ENCODE data around the gene CCDC146.

Gene CCDC146

DNA sequence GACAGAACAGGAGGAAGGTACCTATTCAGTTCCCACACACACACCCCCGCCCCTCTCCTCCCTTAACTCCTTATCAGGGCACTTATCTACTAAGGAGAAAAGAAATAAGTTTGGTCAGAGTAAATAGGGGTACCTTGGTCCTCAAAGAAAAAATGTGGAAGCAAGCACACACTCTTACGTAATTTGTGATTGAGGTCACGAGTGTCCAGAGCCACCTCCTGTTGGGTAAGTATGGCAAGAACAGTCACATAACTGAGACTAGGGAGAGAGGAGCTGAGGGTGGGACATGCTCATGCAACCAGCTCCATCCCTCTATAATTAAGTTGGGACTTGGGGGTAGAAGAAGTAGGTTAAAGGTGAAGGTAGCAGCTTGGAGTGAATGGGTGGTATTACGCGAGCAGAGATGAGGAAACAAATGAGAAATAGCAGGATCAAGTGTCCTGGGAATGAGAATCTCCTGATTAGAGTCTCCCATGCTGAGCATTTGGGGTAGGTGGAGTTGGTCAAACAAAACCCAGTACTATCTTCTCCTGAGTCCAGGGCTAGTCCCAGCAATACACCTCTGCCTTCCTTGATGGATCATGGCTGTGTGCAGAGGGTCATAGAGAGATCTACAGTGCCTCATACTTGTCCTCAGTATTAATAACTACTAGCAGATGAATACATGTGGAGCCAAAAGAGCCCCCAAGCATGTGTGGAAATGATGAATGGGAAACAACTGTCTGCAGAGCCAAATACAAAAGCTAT is 216.6 kb downstream of the CCDC146 start:
- Mint-ChIP-seq H3K27me3 (no peaks in the 10 kb centered on the region), H3K4me1 (peaks cover 35 to 48% of the 10 kb centered on the region in 2 donors), H3K36me3 (peaks cover 9 to 12% of the 10 kb centered on the region in 2 donors), H3K27ac (peak overlapping the region; percentile 22), H3K4me3 (no peak overlapping the region), H3K9me3 (peaks cover 0 to 3% of the 10 kb centered on the region in 2 donors)
- no peak for ATAC-seq (replicated peaks)
- no peak for DNase-seq

DNA sequence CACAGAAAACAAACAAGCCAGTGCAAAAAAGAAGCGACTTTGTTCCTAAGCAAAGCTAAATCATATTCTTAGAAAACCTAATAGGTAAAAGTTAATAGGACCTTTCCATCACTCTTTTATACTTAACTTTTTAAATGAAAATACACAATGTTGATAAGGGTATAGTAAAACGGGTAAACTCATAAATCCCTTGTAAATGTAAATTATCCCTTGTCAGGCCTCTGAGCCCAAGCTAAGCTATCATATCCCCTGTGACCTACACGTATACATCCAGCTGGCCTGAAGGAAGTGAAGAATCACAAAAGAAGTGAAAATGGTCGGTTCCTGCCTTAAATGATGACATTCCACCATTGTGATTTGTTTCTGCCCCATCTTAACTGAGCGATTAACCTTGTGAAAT is 217.3 kb downstream of the CCDC146 start:
- no peak overlapping the region for H3K4me3 Mint-ChIP-seq
- H3K27me3 Mint-ChIP-seq = no peaks in the 10 kb centered on the region
- peaks cover 33 to 48% of the 10 kb centered on the region in 2 donors for H3K4me1 Mint-ChIP-seq
- peaks cover 0 to 3% of the 10 kb centered on the region in 2 donors for H3K9me3 Mint-ChIP-seq
- H3K36me3 Mint-ChIP-seq = peaks cover 9 to 12% of the 10 kb centered on the region in 2 donors
- no peak overlapping the region for H3K27ac Mint-ChIP-seq
- DNase-seq (no peak), ATAC-seq (replicated peaks) (no peak)

Measured in stimulated activated naive B cell treated with anti-CD40 and anti-IgM and Interleukin-4, amounts not matched to agents 10 μg/mL and 1 μg/mL and 100 μg/mL, for 72 hours (primary cell).